HEK293 (cell line): ENCODE measurements around the gene IRF8.

Source experiments
- CTCF ChIA-PET: fragments of 350-600 bp; formaldehyde crosslinking; extraction: SDS; loops from one replicate; lab custom pipeline; 2021; ENCODE audit warnings: antibody characterized with exemption; lab: Yijun Ruan, JAX
- POLR2A ChIA-PET: fragments of 300-600 bp; formaldehyde crosslinking; extraction: SDS; loops from one replicate; lab custom pipeline; 2020; ENCODE audit warnings: antibody characterized with exemption, inconsistent platforms; lab: Yijun Ruan, JAX
- H3K27ac ChIP-seq: fragments of 200-500 bp; sonication (Bioruptor generic); 2 replicates; pipeline ENCODE4 v1.5.1; 2014; ENCODE audit warnings: low read depth, low read length, control low read depth, inconsistent platforms; ENCODE audit errors: extremely low read depth
- H3K36me3 ChIP-seq, 2 experiments: fragments of 200-500 bp in 1 of 2; sonication (Bioruptor generic) in 1 of 2; 1 replicate in 1 of 2; 2 replicates in 1 of 2; pipeline ENCODE4 v1.5.1; 2014 to 2017; ENCODE audit warnings: inconsistent platforms in 2 of 2, low read length in 2 of 2; ENCODE audit not compliant: control insufficient read depth in 2 of 2, insufficient read depth in 1 of 2
- H3K4me1 ChIP-seq: fragments of 200-500 bp; sonication (Bioruptor generic); 2 replicates; pipeline ENCODE4 v1.5.1; 2014; ENCODE audit warnings: mild to moderate bottlenecking, low read length, inconsistent platforms; ENCODE audit not compliant: control insufficient read depth, insufficient read depth
- H3K4me3 ChIP-seq: 2 replicates; pipeline ENCODE4 v1.5.1; 2011; ENCODE audit warnings: low read depth, mild to moderate bottlenecking, control low read depth, low read length, moderate library complexity
- H3K9me3 ChIP-seq: fragments of 200-500 bp; sonication (Bioruptor generic); 2 replicates; pipeline ENCODE4 v1.5.1; 2014; ENCODE audit warnings: low read depth, low read length, inconsistent platforms; ENCODE audit not compliant: control insufficient read depth, insufficient read depth
- FEZF1 ChIP-seq: fragments of 450-650 bp; formaldehyde crosslinking; IDR thresholded peaks from 2 replicates; pipeline ENCODE4 v1.5.1; 2016; ENCODE audit warnings: missing biosample characterization, missing genetic modification characterization
- GLI2 ChIP-seq: fragments of 450-650 bp; formaldehyde crosslinking; IDR thresholded peaks from 2 replicates; pipeline ENCODE4; 2017; ENCODE audit warnings: missing biosample characterization, missing genetic modification characterization, low read depth, borderline replicate concordance
- HOXD13 ChIP-seq: sonication (generic); formaldehyde crosslinking; IDR thresholded peaks from 2 replicates; pipeline ENCODE4 v1.8.0; 2022; ENCODE audit warnings: missing genetic modification reagents, borderline replicate concordance
- KLF8 ChIP-seq: fragments of 450-650 bp; formaldehyde crosslinking; IDR thresholded peaks from 2 replicates; pipeline ENCODE4 v1.5.1; 2016; ENCODE audit warnings: missing biosample characterization, missing genetic modification characterization
- SETDB1 ChIP-seq: IDR thresholded peaks from one replicate; pipeline ENCODE4 v1.6.1; 2017; ENCODE audit warnings: mild to moderate bottlenecking, low read length, moderate library complexity, mixed read lengths; ENCODE audit not compliant: insufficient read length
- SP3 ChIP-seq: fragments of 450-650 bp; formaldehyde crosslinking; IDR thresholded peaks from 2 replicates; pipeline ENCODE4 v1.5.1; 2016; ENCODE audit warnings: missing biosample characterization, missing genetic modification characterization
- SP7 ChIP-seq: fragments of 450-650 bp; formaldehyde crosslinking; IDR thresholded peaks from 2 replicates; pipeline ENCODE4 v1.5.1; 2016; ENCODE audit warnings: missing biosample characterization, missing genetic modification characterization
- WT1 ChIP-seq: fragments of 450-650 bp; formaldehyde crosslinking; IDR thresholded peaks from 2 replicates; pipeline ENCODE4 v1.5.1; 2016; ENCODE audit warnings: missing biosample characterization, missing genetic modification characterization
- ZBTB20 ChIP-seq: fragments of 450-650 bp; formaldehyde crosslinking; IDR thresholded peaks from 2 replicates; pipeline ENCODE4 v1.5.1; 2016; ENCODE audit warnings: missing biosample characterization, missing genetic modification characterization
- ZBTB21 ChIP-seq: fragments of 450-650 bp; formaldehyde crosslinking; IDR thresholded peaks from 2 replicates; pipeline ENCODE4 v1.5.1; 2017; ENCODE audit warnings: missing biosample characterization, missing genetic modification characterization
- ZEB2 ChIP-seq: fragments of 450-650 bp; formaldehyde crosslinking; IDR thresholded peaks from 2 replicates; pipeline ENCODE4 v1.5.1; 2016; ENCODE audit warnings: missing biosample characterization, missing genetic modification characterization
- ZFP3 ChIP-seq: fragments of 450-650 bp; formaldehyde crosslinking; IDR thresholded peaks from 2 replicates; pipeline ENCODE4 v1.5.1; 2016; ENCODE audit warnings: low read depth, missing biosample characterization, missing genetic modification characterization
- ZFP41 ChIP-seq: fragments of 450-650 bp; formaldehyde crosslinking; IDR thresholded peaks from 2 replicates; pipeline ENCODE4 v1.5.1; 2016; ENCODE audit warnings: missing biosample characterization, missing genetic modification characterization, borderline replicate concordance
- ZNF114 ChIP-seq: fragments of 450-650 bp; formaldehyde crosslinking; IDR thresholded peaks from 2 replicates; pipeline ENCODE4 v1.5.0; 2017; ENCODE audit warnings: missing biosample characterization, missing genetic modification characterization
- ZNF133 ChIP-seq: fragments of 450-650 bp; formaldehyde crosslinking; IDR thresholded peaks from 2 replicates; pipeline ENCODE4 v1.5.1; 2016; ENCODE audit warnings: missing biosample characterization, missing genetic modification characterization
- ZNF335 ChIP-seq: fragments of 450-650 bp; formaldehyde crosslinking; conservative IDR thresholded peaks from 2 replicates; pipeline ENCODE4 v1.5.1; 2016; ENCODE audit warnings: missing biosample characterization, missing genetic modification characterization
- ZNF341 ChIP-seq: fragments of 450-650 bp; formaldehyde crosslinking; IDR thresholded peaks from 2 replicates; pipeline ENCODE4; 2016; ENCODE audit warnings: low read depth, missing biosample characterization, missing genetic modification characterization
- ZNF404 ChIP-seq: fragments of 450-650 bp; formaldehyde crosslinking; IDR thresholded peaks from 2 replicates; pipeline ENCODE4 v1.5.1; 2017; ENCODE audit warnings: missing biosample characterization, missing genetic modification characterization
- ZNF510 ChIP-seq: fragments of 450-650 bp; formaldehyde crosslinking; IDR thresholded peaks from 2 replicates; pipeline ENCODE4 v1.5.1; 2018; ENCODE audit warnings: mild to moderate bottlenecking, missing genetic modification characterization, missing biosample characterization; ENCODE audit not compliant: insufficient replicate concordance
- ZNF521 ChIP-seq: fragments of 450-650 bp; formaldehyde crosslinking; IDR thresholded peaks from 2 replicates; pipeline ENCODE4 v1.5.1; 2017; ENCODE audit warnings: missing biosample characterization, mild to moderate bottlenecking, missing genetic modification characterization
- ZNF596 ChIP-seq: fragments of 450-650 bp; IDR thresholded peaks from 2 replicates; pipeline ENCODE4 v1.5.0; 2018; ENCODE audit warnings: missing biosample characterization, mild to moderate bottlenecking, missing genetic modification characterization, moderate library complexity
- ZNF624 ChIP-seq: fragments of 450-650 bp; formaldehyde crosslinking; IDR thresholded peaks from 2 replicates; pipeline ENCODE4 v1.5.1; 2017; ENCODE audit warnings: missing biosample characterization, missing genetic modification characterization
- ZNF629 ChIP-seq: fragments of 450-650 bp; formaldehyde crosslinking; IDR thresholded peaks from 2 replicates; pipeline ENCODE4 v1.5.1; 2017; ENCODE audit warnings: missing biosample characterization, missing genetic modification characterization
- TF ChIP-seq, protein P1 (sequence below): fragments of 450-650 bp; formaldehyde crosslinking; IDR thresholded peaks from 2 replicates; pipeline ENCODE4 v1.5.1; 2016; ENCODE audit warnings: missing biosample characterization, missing genetic modification characterization
- TF ChIP-seq, protein P2 (sequence below): fragments of 450-650 bp; formaldehyde crosslinking; IDR thresholded peaks from 2 replicates; pipeline ENCODE4 v1.5.1; 2016; ENCODE audit warnings: missing biosample characterization, missing genetic modification characterization

IRF8 gene

DNA sequence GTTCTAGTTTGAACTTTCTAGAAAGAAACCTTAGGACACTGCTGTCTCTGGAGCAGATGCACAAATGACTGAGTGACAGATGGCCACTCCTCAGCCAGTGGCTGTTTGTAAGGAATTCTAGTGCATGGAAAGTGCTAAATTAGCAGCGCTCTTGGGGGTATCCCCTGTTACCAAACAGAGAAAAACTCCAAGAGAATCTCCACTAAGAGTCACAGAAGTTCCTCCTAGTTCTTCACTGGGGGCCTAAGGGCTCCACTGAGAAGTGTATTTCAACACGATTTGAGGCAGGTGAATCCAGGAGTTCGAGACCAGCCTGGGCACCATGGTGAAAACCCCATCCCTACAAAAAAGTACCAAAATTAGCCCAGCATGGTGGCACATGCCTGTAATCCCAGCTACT, 18.1 kb upstream of the IRF8 start (continued):
- TF ChIP-seq ZNF510 (tag by site-specific recombination): no peak
- TF ChIP-seq, protein P1, sequence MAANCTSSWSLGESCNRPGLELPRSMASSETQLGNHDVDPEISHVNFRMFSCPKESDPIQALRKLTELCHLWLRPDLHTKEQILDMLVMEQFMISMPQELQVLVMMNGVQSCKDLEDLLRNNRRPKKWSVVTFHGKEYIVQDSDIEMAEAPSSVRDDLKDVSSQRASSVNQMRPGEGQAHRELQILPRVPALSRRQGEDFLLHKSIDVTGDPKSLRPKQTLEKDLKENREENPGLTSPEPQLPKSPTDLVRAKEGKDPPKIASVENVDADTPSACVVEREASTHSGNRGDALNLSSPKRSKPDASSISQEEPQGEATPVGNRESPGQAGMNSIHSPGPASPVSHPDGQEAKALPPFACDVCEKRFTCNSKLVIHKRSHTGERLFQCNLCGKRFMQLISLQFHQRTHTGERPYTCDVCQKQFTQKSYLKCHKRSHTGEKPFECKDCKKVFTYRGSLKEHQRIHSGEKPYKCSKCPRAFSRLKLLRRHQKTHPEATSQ: no peak
- TF ChIP-seq ZNF521 (tag by site-specific recombination): no peak
- TF ChIP-seq ZNF133 (tag by site-specific recombination): no peak
- TF ChIP-seq WT1: no peak

DNA sequence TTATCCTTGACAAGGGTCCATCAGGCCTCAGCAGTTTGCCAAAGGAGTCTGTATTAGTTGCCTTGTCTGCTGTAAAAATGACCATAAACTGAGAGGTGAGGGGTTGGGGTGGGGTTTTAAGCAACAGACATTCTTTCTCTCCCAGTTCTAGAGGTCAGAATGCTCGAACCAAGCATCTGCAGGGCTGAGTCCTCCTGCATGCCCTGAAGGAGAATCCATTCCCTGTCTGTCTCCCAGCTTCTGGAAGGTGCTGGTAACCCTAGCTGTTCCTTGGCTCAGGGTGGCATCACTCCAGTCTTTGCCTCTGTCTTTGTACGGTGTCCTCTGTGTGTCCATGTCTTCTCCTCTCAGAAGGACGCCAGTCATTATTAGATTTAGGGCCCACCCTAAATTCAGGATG, 17.5 kb upstream of the IRF8 start:
- CTCF ChIA-PET: interaction anchor here (0.9 to 2.2 kb wide), 2 partner anchors 60 to 108 kb away, joined by 4 to 7 read pairs; no protein-coding TSS in a partner anchor
- TF ChIP-seq SP3 (tag by site-specific recombination) (no peak), ZNF629 (no peak), SP7 (tag by site-specific recombination) (no peak), ZNF624 (tag by site-specific recombination) (no peak), ZNF596 (no peak), ZBTB20 (tag by site-specific recombination) (no peak), FEZF1 (tag by site-specific recombination) (no peak), GLI2 (no peak), SETDB1 (no peak), HOXD13 (CRISPR knock-in tag) (no peak), KLF8 (tag by site-specific recombination) (no peak), ZNF404 (tag by site-specific recombination) (no peak), ZNF335 (tag by site-specific recombination) (no peak), ZEB2 (tag by site-specific recombination) (no peak), ZNF114 (tag by site-specific recombination) (no peak), ZNF341 (tag by site-specific recombination) (no peak), ZBTB21 (tag by site-specific recombination) (no peak), ZFP3 (tag by site-specific recombination) (no peak), ZFP41 (no peak)
- TF ChIP-seq, protein P2, sequence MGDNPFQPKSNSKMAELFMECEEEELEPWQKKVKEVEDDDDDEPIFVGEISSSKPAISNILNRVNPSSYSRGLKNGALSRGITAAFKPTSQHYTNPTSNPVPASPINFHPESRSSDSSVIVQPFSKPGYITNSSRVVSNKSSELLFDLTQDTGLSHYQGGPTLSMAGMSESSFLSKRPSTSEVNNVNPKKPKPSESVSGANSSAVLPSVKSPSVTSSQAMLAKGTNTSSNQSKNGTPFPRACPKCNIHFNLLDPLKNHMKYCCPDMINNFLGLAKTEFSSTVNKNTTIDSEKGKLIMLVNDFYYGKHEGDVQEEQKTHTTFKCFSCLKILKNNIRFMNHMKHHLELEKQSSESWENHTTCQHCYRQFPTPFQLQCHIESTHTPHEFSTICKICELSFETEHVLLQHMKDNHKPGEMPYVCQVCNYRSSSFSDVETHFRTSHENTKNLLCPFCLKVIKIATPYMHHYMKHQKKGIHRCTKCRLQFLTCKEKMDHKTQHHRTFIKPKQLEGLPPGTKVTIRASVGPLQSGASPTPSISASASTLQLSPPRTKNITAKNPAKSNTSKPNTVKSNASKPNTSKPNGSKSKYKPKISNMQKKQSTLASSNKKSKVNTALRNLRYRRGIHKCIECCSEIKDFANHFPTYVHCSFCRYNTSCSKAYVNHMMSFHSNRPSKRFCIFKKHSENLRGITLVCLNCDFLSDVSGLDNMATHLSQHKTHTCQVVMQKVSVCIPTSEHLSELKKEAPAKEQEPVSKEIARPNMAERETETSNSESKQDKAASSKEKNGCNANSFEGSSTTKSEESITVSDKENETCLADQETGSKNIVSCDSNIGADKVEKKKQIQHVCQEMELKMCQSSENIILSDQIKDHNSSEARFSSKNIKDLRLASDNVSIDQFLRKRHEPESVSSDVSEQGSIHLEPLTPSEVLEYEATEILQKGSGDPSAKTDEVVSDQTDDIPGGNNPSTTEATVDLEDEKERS (tag by site-specific recombination): no peak
- TF ChIP-seq, all 188 proteins: peak for 0
- Histone ChIP-seq H3K36me3 (no peaks in the 10 kb centered on the region), H3K4me3 (no peak overlapping the region), H3K4me1 (no peaks in the 10 kb centered on the region), H3K27ac (no peak overlapping the region), H3K9me3 (no peaks in the 10 kb centered on the region)
- POLR2A ChIA-PET: no interaction called here
